Omental fat pad (tissue), 4 donors: ENCODE measurements around the gene MYO1E. TPM values are rescaled to one million over a fixed set of nuclear protein-coding genes. Genes with fewer than 3 reads are reported as not detected.
"Not testable (repeated sequence)": the region's sequence is repeated elsewhere in the genome, so short reads cannot be mapped to it uniquely, and the experiment has no call there.

Experiments
- ATAC-seq: fragments of 150-250 bp; one replicate; pipeline ENCODE4 v1.9.1; 2016; ENCODE audit warnings: mild to moderate bottlenecking, moderate library complexity; ENCODE audit not compliant: low FRiP score
- DNase-seq: peaks from one replicate; pipeline ENCODE4 v3.0.0-alpha.2; 2019; ENCODE audit warnings: low spot score
- CTCF ChIP-seq, 3 donors: fragments of 450-650 bp; IDR thresholded peaks; one replicate each; pipeline ENCODE4 v1.5.1; 2016 to 2017; ENCODE audit warnings: antibody characterized with exemption in 3 of 3, mild to moderate bottlenecking in 3 of 3, moderate library complexity in 2 of 3
- total RNA-seq, 4 donors: library from RNA; depleted of rRNA; stranded (reverse); fragments of >200 nt; gene quantifications; one replicate each; pipeline ENCODE4 v1.1.0, GENCODE V29; 2016

Gene MYO1E
- total RNA-seq, 4 donors from 2014 or later, result 35.7 to 193 (median 68.0) TPM

- no peak for ATAC-seq
Observed at GRCh38 chr15:59150185-59150584, 222.5 kb downstream of the MYO1E start.

DNA sequence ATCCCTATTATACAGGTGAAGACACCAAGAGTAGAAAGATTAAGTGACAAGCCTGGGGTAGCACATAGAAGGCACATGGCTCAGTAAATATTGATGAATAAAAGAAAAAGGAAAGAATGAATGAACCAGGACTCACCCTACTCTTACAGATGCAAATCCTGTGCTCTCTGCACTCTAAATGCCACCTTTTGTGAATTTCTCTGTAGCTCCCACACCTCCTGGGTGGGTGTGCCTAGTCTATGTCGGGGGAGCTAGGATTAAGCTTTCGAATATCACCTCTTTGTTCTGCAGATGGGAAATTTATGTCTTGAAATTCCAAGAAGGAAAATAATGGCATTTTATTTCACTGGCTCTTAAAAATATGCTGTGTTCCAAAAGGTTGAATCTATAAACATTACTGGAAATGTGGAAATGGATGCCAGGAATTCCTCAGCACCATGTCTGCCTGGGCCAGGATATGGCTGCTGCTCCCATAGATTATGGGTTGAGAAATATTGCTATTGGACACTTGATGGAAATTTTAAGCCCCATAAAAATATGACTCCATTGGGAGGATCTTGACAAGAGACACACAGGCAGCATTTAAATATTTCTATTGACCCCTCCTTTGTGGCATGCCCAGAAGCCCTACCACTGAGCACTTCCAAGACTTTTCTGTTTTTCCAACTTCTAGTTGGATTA lies 224.4 kb downstream of the MYO1E start:
- DNase-seq (no peak), ATAC-seq (peak; percentile 50)
- TF ChIP-seq CTCF (IDR thresholded peaks at IDR 0.05), result no peak

More at GRCh38 chr15:59150185-59150584, 222.5 kb downstream of the MYO1E start:
- no peak for TF ChIP-seq CTCF (IDR thresholded peaks at IDR 0.05)
- DNase-seq, result no peak

GRCh38 chr15:59147666-59148065 lies 225.0 kb downstream of the MYO1E start:
- ATAC-seq (no peak), DNase-seq (no peak)
- TF ChIP-seq CTCF (IDR thresholded peaks at IDR 0.05), result no peak

DNA sequence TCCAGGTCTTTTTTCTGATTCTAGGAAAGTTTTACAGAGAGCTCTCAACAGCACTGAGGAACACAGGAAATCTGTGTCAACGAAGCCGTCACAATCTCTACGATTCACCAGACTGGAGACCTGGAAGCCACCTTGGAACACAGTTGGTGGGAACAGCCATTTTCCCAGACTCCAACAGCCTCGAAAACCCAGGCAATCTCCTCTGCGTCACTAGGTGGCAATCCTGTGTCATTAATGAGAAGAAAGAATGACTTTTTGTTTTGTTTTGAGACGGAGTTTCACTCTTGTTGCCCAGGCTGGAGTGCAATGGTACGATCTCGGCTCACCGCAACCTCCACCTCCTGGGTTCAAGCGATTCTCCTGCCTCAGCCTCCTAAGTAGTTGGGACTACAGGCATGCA lies 228.1 kb downstream of the MYO1E start:
- DNase-seq, result not testable (repeated sequence)

GRCh38 chr15:59143281-59143680 lies 229.4 kb downstream of the MYO1E start:
- ATAC-seq (no peak), DNase-seq (no peak)
- no peak for TF ChIP-seq CTCF (IDR thresholded peaks at IDR 0.05)

More for the DNA sequence above, 228.1 kb downstream of the MYO1E start:
- ATAC-seq, result not testable (repeated sequence)

DNA sequence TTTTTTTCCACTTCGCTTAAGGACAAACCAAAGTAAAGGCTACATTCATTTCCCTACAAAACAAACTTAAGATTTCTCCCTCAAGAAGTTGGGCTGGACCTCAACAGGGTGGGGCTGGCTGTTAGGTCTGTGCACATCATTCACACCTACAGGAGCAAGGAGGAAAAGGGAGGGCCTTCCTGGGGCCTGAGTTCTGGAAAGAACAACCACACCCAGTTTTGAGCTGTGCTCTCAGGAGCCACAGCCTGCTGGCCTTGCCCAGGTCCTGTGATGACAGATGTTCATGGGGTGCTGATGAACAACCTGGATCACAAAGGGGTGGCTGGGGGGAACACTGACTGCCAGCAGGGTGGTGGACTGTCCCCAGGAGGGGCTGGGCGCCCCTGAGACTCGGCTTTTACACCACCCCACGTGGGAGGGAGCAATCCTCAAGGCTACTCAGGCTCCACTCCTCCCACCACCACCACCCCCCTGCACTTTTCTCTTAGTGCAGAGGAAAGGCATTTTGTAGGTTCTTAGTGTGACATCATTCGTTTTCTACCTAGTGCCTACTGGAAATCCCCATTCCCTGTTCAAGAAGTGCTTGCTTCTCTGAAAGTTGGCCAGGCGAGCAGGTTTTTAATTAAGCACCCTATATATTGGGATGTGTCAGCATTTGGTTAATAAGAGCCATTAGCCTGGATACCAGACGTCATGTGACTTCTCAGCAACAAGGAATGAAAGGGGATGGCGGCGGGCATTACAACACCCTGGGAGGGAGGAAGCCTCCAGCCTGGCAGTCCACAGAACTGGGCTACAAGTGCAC lies 232.0 kb downstream of the MYO1E start:
- ATAC-seq, result peak; percentile 29
- no peak for DNase-seq
- TF ChIP-seq CTCF (IDR thresholded peaks at IDR 0.05), result no peak

- no peak for ATAC-seq
- no peak for DNase-seq
Observed at GRCh38 chr15:59138243-59138642, 234.4 kb downstream of the MYO1E start.

More at GRCh38 chr15:59138243-59138642, 234.4 kb downstream of the MYO1E start:
- no peak for TF ChIP-seq CTCF (IDR thresholded peaks at IDR 0.05)
